ENCODE data around the gene TBX1.

GRCh38 chr22:19720150-19720827 is 40.3 kb upstream of the TBX1 start:
- no peak for TF ChIP-seq CTCF (IDR thresholded peaks at IDR 0.05; ENCODE audit: poor library complexity)
- TF ChIP-seq EZH2 (IDR thresholded peaks at IDR 0.05; ENCODE audit: borderline replicate concordance), result no peak

Measured in hepatocyte (in vitro differentiated cells).